Activated T-helper 9 cell treated with anti-CD3 and anti-CD28 coated beads, Interleukin-2, amount 50 U/mL, for 16 hours (primary cell): ENCODE data around the gene QARS1.

Experiments used
- DNase-seq: peaks from one replicate; pipeline ENCODE4 v3.0.0-alpha.2; 2020; ENCODE audit warnings: low read depth

Gene QARS1

DNA sequence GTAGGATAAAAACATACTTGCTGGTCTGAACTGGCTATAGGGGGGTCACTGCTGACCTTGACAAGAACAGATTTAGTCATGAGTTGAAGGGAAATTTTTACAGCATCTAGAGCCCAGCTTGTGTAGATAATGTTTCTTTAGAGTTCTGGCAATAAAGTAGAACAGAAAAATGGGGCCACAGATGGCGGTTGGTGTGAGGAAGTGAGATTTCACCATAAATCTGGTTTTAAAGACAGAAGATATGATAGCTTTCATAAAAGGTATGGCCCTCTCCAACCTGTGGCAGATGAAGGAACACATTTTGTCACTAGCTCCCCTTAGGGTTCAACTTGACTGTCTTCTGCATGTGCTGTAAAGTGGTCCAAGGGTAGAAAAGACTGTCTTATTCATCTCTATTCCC, 51.0 kb downstream of the QARS1 start:
- no peak for DNase-seq
